Memory B cell (primary cell): ENCODE results near the gene MAPK8IP2.

ENCODE experiments used
- ATAC-seq: fragments of 150-1000 bp; cut with Tn5 transposase; 2 replicates; pipeline ENCODE4 v1.10.0; 2021; ENCODE audit warnings: low read depth, mild to moderate bottlenecking, moderate library complexity
- DNase-seq, 2 donors: peaks; one replicate each; pipeline ENCODE4 v3.0.0; 2022; ENCODE audit warnings: low spot score in 2 of 2
- H3K27ac Mint-ChIP-seq: one replicate; pipeline ENCODE4 v1.8.0; 2022; ENCODE audit warnings: mild to moderate bottlenecking, moderate library complexity, mixed read lengths
- H3K27me3 Mint-ChIP-seq: one replicate; pipeline ENCODE4 v1.8.0; 2022; ENCODE audit warnings: mixed read lengths
- H3K36me3 Mint-ChIP-seq: one replicate; pipeline ENCODE4 v1.8.0; 2022; ENCODE audit warnings: mild to moderate bottlenecking, mixed read lengths
- H3K4me1 Mint-ChIP-seq: one replicate; pipeline ENCODE4 v1.8.0; 2022; ENCODE audit warnings: mixed read lengths
- H3K4me3 Mint-ChIP-seq: one replicate; pipeline ENCODE4 v1.8.0; 2022; ENCODE audit warnings: mild to moderate bottlenecking, moderate library complexity, mixed read lengths
- H3K9me3 Mint-ChIP-seq: one replicate; pipeline ENCODE4 v1.8.0; 2022; ENCODE audit warnings: mixed read lengths

Gene MAPK8IP2

GRCh38 chr22:50621948-50622722, 21.5 kb downstream of the MAPK8IP2 start:
- ATAC-seq (no peak), DNase-seq (peak in 1 of 2 donors; percentile 32)
- no peaks in the 10 kb centered on the region for H3K9me3 Mint-ChIP-seq
- H3K36me3 Mint-ChIP-seq, result peaks cover 2% of the 10 kb centered on the region
- no peaks in the 10 kb centered on the region for H3K27me3 Mint-ChIP-seq
- peak overlapping the region; percentile 92 for H3K4me3 Mint-ChIP-seq
- H3K4me1 Mint-ChIP-seq, result peaks cover 24% of the 10 kb centered on the region
- peak overlapping the region; percentile 98 for H3K27ac Mint-ChIP-seq

- Mint-ChIP-seq H3K4me3 (no peak overlapping the region), H3K27ac (peak overlapping the region; percentile 98), H3K9me3 (no peaks in the 10 kb centered on the region), H3K4me1 (peaks cover 24% of the 10 kb centered on the region), H3K36me3 (peaks cover 2% of the 10 kb centered on the region), H3K27me3 (no peaks in the 10 kb centered on the region)
- no peak for ATAC-seq
- DNase-seq, result no peak
These were observed 22.2 kb downstream of the MAPK8IP2 start for GRCh38 chr22:50622723-50623327.

GRCh38 chr22:50624347-50625130, 23.9 kb downstream of the MAPK8IP2 start:
- Mint-ChIP-seq H3K27ac (no peak overlapping the region), H3K4me3 (no peak overlapping the region), H3K36me3 (peaks cover 2% of the 10 kb centered on the region), H3K4me1 (peaks cover 31% of the 10 kb centered on the region), H3K9me3 (no peaks in the 10 kb centered on the region), H3K27me3 (no peaks in the 10 kb centered on the region)
- ATAC-seq (no peak), DNase-seq (no peak)

- no peak overlapping the region for H3K27ac Mint-ChIP-seq
These were observed 24.6 kb downstream of the MAPK8IP2 start for GRCh38 chr22:50625131-50625567.

GRCh38 chr22:50625568-50626313, 25.1 kb downstream of the MAPK8IP2 start:
- no peak overlapping the region for H3K4me3 Mint-ChIP-seq
- peaks cover 30% of the 10 kb centered on the region for H3K4me1 Mint-ChIP-seq
- no peaks in the 10 kb centered on the region for H3K9me3 Mint-ChIP-seq
- no peak overlapping the region for H3K27ac Mint-ChIP-seq
- peaks cover 2% of the 10 kb centered on the region for H3K36me3 Mint-ChIP-seq
- no peak for DNase-seq
- ATAC-seq, result no peak
- no peaks in the 10 kb centered on the region for H3K27me3 Mint-ChIP-seq

More at GRCh38 chr22:50625131-50625567, 24.6 kb downstream of the MAPK8IP2 start:
- Mint-ChIP-seq H3K36me3 (peaks cover 2% of the 10 kb centered on the region), H3K27me3 (no peaks in the 10 kb centered on the region), H3K4me1 (peaks cover 30% of the 10 kb centered on the region), H3K9me3 (no peaks in the 10 kb centered on the region), H3K4me3 (no peak overlapping the region)
- no peak for DNase-seq
- no peak for ATAC-seq

GRCh38 chr22:50626314-50626849, 25.8 kb downstream of the MAPK8IP2 start:
- peaks cover 24% of the 10 kb centered on the region for H3K4me1 Mint-ChIP-seq
- peak overlapping the region; percentile 76 for H3K27ac Mint-ChIP-seq

GRCh38 chr22:50626850-50627641, 26.5 kb downstream of the MAPK8IP2 start:
- peaks cover 19% of the 10 kb centered on the region for H3K4me1 Mint-ChIP-seq
- H3K36me3 Mint-ChIP-seq, result peaks cover 2% of the 10 kb centered on the region
- DNase-seq, result no peak
- H3K27ac Mint-ChIP-seq, result peak overlapping the region; percentile 76
- peak overlapping the region; percentile 73 for H3K4me3 Mint-ChIP-seq
- H3K27me3 Mint-ChIP-seq, result no peaks in the 10 kb centered on the region
- ATAC-seq, result no peak
- H3K9me3 Mint-ChIP-seq, result no peaks in the 10 kb centered on the region

More at GRCh38 chr22:50626314-50626849, 25.8 kb downstream of the MAPK8IP2 start:
- DNase-seq, result no peak
- H3K36me3 Mint-ChIP-seq, result peaks cover 2% of the 10 kb centered on the region
- no peaks in the 10 kb centered on the region for H3K9me3 Mint-ChIP-seq
- ATAC-seq, result no peak
- no peaks in the 10 kb centered on the region for H3K27me3 Mint-ChIP-seq
- peak overlapping the region; percentile 73 for H3K4me3 Mint-ChIP-seq

- no peaks in the 10 kb centered on the region for H3K27me3 Mint-ChIP-seq
- H3K27ac Mint-ChIP-seq, result peak within 1 kb of the TSS; percentile 53
- ATAC-seq (peak; percentile 89), DNase-seq (peak; percentile 58 to 71)
- H3K9me3 Mint-ChIP-seq, result no peaks in the 10 kb centered on the region
- peaks cover 2% of the 10 kb centered on the region for H3K36me3 Mint-ChIP-seq
- peak within 1 kb of the TSS; percentile 73 for H3K4me3 Mint-ChIP-seq
- peaks cover 15% of the 10 kb centered on the region for H3K4me1 Mint-ChIP-seq
These were observed 27.3 kb downstream of the MAPK8IP2 start, which contains the start of gene ARSA for GRCh38 chr22:50627642-50628542. ARSA (minus strand) TSS chr22:50628152; CDS start chr22:50627779, 373 bp downstream.

- ATAC-seq (no peak), DNase-seq (no peak)
- Mint-ChIP-seq H3K27ac (peak overlapping the region; percentile 36), H3K4me3 (peak overlapping the region; percentile 73), H3K36me3 (peaks cover 3% of the 10 kb centered on the region), H3K27me3 (no peaks in the 10 kb centered on the region), H3K9me3 (no peaks in the 10 kb centered on the region), H3K4me1 (peaks cover 15% of the 10 kb centered on the region)
These were observed 28.0 kb downstream of the MAPK8IP2 start for GRCh38 chr22:50628543-50629134.

- no peak for DNase-seq
- Mint-ChIP-seq H3K4me1 (peaks cover 13% of the 10 kb centered on the region), H3K27me3 (no peaks in the 10 kb centered on the region), H3K4me3 (no peak overlapping the region), H3K9me3 (no peaks in the 10 kb centered on the region), H3K27ac (no peak overlapping the region), H3K36me3 (peaks cover 3% of the 10 kb centered on the region)
- ATAC-seq, result no peak
These were observed 29.8 kb downstream of the MAPK8IP2 start for GRCh38 chr22:50630376-50630775.

GRCh38 chr22:50633086-50633485, 32.5 kb downstream of the MAPK8IP2 start:
- H3K27ac Mint-ChIP-seq, result no peak overlapping the region
- H3K9me3 Mint-ChIP-seq, result no peaks in the 10 kb centered on the region
- no peak overlapping the region for H3K4me3 Mint-ChIP-seq
- H3K4me1 Mint-ChIP-seq, result peaks cover 11% of the 10 kb centered on the region
- no peak for DNase-seq
- peaks cover 1% of the 10 kb centered on the region for H3K36me3 Mint-ChIP-seq
- no peak for ATAC-seq
- H3K27me3 Mint-ChIP-seq, result peaks cover 4% of the 10 kb centered on the region

- Mint-ChIP-seq H3K4me1 (peaks cover 6% of the 10 kb centered on the region), H3K36me3 (peaks cover 1% of the 10 kb centered on the region), H3K27ac (no peak overlapping the region), H3K9me3 (no peaks in the 10 kb centered on the region), H3K4me3 (no peak overlapping the region), H3K27me3 (peaks cover 4% of the 10 kb centered on the region)
- ATAC-seq, result no peak
- DNase-seq, result no peak
These were observed 33.2 kb downstream of the MAPK8IP2 start for GRCh38 chr22:50633771-50634170.
